Ishikawa (cell line): ENCODE measurements around the gene TTLL3.

ENCODE experiments used
- CEBPB ChIP-seq: IDR thresholded peaks from 2 replicates; pipeline ENCODE4 v1.6.1; 2012
- FOXM1 ChIP-seq: IDR thresholded peaks from 2 replicates; pipeline ENCODE4 v1.6.1; 2012; ENCODE audit warnings: low read depth, borderline replicate concordance
- MAX ChIP-seq: IDR thresholded peaks from 2 replicates; pipeline ENCODE4 v1.6.1; 2012
- NFIC ChIP-seq: IDR thresholded peaks from 2 replicates; pipeline ENCODE4 v1.6.1; 2012
- REST ChIP-seq: IDR thresholded peaks from 2 replicates; pipeline ENCODE4 v1.6.1; 2012; ENCODE audit warnings: low read depth, mild to moderate bottlenecking

DNA sequence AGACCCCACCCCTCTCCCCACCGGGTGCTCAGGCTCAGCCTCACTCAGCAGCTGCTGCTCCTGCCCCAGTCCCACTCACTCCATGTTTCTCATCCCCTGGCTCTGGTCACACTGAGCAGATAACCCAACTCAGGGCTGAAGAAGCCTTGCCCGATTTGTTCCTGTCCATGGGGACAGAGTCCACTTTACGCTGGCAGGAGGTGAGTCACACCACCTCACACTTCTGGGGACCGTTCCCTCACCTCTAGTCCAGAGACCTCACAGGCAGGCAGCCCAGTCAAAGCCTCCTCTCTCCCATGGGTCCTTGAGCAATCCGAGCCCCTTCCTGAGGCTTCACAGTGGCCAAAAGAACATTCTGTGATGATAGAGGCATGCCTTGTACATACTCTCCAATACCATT, 68.6 kb downstream of the TTLL3 start:
- TF ChIP-seq CEBPB, result no peak
- TF ChIP-seq REST, result no peak
- TF ChIP-seq MAX, result no peak
- no peak for TF ChIP-seq NFIC
- no peak for TF ChIP-seq FOXM1
